Erythroblast (primary cell): ENCODE measurements around the gene NDRG3.

Experiments used
- GATA1 ChIP-seq: IDR thresholded peaks from 2 replicates; pipeline ENCODE4 v1.6.1; 2011; ENCODE audit warnings: low read depth, mild to moderate bottlenecking, control low read depth, low read length, moderate library complexity
- POLR2A ChIP-seq: IDR thresholded peaks from 2 replicates; pipeline ENCODE4 v1.6.1; 2011; ENCODE audit warnings: mild to moderate bottlenecking, low read length

- TF ChIP-seq POLR2A (no peak), GATA1 (no peak)
These were observed 510 bp downstream of the NDRG3 start for GRCh38 chr20:36745234-36745926.
